GM18519 (cell line): ENCODE results near the gene SPRR2B.
"Not testable (repeated sequence)": the region's sequence is repeated elsewhere in the genome, so short reads cannot be mapped to it uniquely, and the experiment has no call there.

Experiments used
- ATAC-seq: cut with Tn5 transposase; IDR thresholded peaks from one replicate; pipeline ENCODE4 v1.9.1; 2021; ENCODE audit warnings: mild to moderate bottlenecking, moderate library complexity; ENCODE audit not compliant: unreplicated experiment, low FRiP score

Gene SPRR2B

DNA sequence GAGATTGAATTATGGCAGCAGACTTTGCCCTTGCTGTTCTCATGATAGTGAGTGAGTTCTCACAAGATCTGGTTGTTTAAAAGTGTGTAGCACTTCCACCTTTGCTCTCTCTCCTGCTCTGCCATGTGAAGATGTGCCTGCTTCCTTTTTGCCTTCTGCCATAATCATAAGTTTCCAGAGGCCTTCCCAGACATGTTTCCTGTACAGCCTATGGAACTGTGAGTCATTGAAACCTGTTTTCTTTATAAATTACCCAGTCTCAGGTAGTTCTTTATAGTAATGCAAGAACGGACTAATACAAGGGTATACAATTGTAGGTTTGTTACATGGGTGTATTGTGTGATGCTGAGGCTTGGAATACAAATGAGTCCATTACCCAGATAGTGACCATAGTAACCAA lies 36.2 kb downstream of the SPRR2B start:
- ATAC-seq = no peak

DNA sequence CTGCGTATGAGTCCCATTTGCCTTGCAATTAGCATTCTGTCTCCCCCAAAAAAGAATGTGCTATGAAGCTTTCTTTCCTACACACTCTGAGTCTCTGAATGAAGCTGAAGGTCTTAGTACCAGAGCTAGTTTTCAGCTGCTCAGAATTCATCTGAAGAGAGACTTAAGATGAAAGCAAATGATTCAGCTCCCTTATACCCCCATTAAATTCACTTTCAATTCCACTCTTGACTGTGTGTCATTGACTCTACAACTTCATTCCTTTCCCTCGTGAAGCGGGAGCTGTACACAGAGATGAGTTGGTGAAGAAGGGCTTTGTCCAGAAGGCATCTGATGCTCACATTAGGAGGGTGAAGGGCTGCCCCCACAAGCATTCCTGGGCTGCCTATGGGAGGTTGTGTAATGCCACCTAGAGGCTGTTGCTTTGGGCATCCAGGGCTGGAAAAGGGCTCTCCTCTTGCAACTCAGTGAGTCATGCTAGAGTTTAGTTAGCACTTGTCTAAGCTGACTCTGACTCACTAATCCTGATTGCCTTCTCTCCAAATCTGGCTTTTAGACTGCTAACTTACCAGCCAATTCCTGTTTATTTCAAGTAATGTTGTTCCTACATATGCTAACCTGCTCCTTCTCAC lies 38.6 kb downstream of the SPRR2B start:
- ATAC-seq = no peak

DNA sequence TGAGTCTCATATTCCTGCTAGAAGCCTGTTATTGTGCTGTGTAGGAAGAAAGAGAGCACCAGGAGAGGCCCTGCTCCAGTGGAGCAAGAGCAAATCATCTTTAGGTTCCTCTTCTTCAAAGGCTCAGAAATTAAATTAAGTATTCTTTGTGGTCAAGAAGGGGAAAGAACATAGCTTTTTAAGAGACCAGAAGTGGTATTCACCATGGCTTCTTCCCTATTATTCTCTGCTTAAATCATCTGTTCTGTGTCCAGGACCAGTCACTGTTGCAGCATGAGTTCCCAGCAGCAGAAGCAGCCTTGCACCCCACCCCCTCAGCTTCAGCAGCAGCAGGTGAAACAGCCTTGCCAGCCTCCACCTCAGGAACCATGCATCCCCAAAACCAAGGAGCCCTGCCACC lies 39.3 kb downstream of the SPRR2B start:
- no peak for ATAC-seq

DNA sequence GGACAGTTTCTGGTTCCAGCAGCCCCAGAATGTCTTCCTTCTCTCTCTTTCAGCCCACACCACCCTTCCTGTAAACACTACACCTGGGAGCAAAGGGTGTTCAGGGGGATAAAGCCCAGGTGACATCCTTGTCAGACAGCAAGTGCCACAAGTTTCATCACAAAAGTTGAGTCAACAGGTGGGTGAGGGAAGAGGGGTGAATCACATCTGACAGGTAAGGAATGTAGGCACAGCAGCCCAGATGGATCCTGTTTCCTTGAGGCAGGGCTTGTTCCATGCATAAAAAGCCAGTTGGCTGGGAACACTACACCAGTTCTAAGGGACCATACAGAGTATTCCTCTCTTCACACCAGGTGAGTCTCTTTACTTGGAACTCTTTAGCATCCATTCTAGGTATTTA lies 40.5 kb downstream of the SPRR2B start, which contains the start of gene SPRR1B:
TSS of gene SPRR1B (plus strand) at position 309 of the 400 bp plus-strand sequence. CDS start 1,143 bp downstream, outside the sequence.
- no peak for ATAC-seq

DNA sequence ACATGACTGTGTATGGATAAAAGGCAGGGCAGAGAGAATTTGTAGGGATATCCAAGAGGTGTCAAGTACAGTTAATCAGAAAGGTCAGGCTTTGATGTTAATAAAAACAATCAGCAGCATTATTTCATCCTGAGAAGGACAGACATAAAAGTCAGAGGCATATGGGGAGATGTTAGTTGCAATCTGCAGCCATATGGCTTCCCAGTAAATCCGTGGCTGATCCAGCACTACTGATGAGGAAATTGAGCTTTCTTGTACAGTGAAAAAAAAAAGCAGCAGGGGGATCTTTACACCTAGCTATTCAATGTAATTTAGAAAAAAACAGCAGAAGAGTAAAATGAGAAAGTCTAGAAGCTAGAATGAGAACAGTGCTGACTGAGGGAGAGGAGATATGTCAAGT lies 42.6 kb downstream of the SPRR2B start:
- no peak for ATAC-seq

DNA sequence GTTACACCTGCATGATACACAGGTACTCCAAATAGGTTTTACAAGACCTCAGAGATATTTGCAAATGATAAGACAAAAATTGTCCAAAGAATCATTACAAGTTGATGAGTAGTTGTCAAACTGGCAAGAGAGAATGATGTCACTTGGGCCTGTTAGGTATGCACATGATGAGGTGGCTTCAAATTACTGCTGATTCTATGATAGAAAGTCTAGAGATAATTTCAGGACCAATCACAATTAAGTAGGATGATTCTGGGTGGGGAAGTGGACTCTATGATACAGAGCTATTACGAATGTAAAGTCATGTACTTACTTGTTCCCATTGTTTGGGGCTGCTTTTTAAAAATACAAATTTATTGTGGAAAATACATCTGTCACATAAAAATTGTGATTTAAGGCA lies 45.6 kb downstream of the SPRR2B start:
- no peak for ATAC-seq

DNA sequence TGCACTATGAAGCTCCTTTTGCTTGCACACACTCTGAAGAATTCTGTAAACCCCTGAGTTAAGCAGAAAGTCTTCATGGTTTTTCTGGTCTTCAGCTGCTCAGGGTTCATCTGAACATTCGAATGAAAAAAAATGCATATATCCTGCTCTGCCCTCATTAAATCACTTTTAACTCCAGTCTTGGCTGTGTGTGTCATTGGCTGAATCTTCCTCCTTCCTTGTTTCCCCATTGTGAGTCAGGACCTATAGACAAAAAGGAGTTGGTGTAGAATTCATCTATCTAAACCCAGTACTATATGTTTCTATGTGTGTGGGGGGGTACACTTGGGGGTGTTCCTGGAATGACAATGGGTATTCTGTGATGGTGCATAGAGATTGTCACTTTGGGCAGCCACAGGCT lies 47.0 kb downstream of the SPRR2B start:
- ATAC-seq = no peak

DNA sequence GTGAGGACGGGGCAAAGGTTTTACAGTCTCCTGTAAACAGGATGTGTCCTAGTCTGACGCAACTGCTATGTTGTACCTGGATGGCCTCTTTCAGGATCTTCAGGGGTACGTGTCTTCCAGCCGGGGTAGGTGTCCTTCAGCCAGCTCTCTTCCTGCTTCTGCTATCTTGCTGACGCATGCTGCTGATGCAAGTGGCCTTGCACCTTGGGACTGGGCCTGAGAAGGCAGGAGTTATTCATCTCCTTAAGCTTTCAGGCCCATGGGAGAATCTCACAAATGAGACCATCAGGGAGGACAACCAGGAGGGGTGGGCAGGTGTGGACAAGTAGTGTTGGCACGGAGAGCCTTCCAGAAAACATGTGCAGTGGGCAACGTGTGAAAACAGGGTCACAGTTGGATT lies 48.3 kb downstream of the SPRR2B start:
- ATAC-seq = no peak

DNA sequence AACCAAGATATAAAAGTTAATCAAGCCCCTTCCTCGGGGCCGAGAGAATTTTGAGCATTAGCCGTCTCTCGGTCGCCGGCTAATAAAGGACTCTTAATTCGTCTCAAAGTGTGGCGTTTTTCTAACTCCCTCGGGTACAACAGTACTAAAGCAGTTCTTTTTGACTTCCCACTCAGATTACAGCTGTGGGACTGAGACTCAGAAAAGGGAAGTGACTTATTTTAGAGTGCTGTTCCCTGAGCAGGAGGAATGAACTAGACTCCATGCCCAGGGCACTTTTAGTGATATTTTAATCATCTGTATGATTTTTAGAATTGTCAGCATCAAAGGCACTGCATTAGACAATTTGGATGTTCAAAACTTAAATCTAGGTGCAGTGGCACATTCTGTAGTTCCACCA lies 49.1 kb downstream of the SPRR2B start:
- not testable (repeated sequence) for ATAC-seq

DNA sequence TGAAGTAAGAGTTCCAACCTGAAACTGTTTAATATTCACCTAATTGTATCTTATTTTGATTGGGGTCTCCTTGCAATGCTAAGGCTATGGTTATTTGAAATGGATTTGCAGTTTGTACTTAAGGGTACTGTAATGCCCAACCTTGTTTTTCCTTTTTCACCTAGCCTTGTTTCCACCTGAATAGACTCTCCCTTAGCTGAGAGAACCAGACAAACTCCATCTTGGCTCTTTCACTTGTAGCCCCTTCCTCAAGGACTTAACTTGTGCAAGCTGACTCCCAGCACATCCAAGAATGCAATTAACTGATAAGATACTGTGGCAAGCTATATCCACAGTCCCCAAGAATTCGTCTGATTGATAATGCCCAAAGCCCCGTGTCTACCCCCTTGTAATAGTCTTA lies 49.6 kb downstream of the SPRR2B start:
- ATAC-seq = not testable (repeated sequence)
